Upper lobe of left lung (tissue), 6 donors: ENCODE measurements around the gene CHAC1. TPM values are rescaled to one million over a fixed set of nuclear protein-coding genes. Genes with fewer than 3 reads are reported as not detected.

Experiments
- ATAC-seq, 2 donors: fragments of 200-7000 bp; cut with Tn5 transposase; one replicate each; pipeline ENCODE4 v1.9.1; 2022; ENCODE audit warnings: mild to moderate bottlenecking in 2 of 2, moderate library complexity in 2 of 2; ENCODE audit not compliant: low FRiP score in 2 of 2
- DNase-seq, 2 donors: peaks; one replicate each; pipeline ENCODE4 v3.0.0-alpha.2; 2019 to 2020
- H3K27ac ChIP-seq, 4 donors: fragments of 200-600 bp; sonication (generic); one replicate each; pipeline ENCODE4 v1.5.1; 2016 to 2019
- H3K27me3 ChIP-seq, 4 donors: fragments of 200-600 bp; sonication (generic); one replicate each; pipeline ENCODE4 v1.5.1; 2017 to 2019
- H3K36me3 ChIP-seq, 4 donors: fragments of 200-600 bp; sonication (generic); one replicate each; pipeline ENCODE4 v1.5.1; 2016 to 2019
- H3K4me1 ChIP-seq, 4 donors: fragments of 200-600 bp; sonication (generic); one replicate each; pipeline ENCODE4 v1.5.1; 2018 to 2019
- H3K4me3 ChIP-seq, 4 donors: fragments of 200-600 bp; sonication (generic); one replicate each; pipeline ENCODE4 v1.5.1; 2017 to 2019; ENCODE audit warnings: mild to moderate bottlenecking in 2 of 4, moderate library complexity in 1 of 4
- H3K9me3 ChIP-seq, 4 donors: fragments of 200-600 bp; sonication (generic); one replicate each; pipeline ENCODE4 v1.5.1; 2018 to 2019
- EP300 ChIP-seq, 4 donors: sonication (generic); formaldehyde crosslinking; IDR thresholded peaks; one replicate each; pipeline ENCODE4 v1.5.1; 2017; ENCODE audit warnings: antibody characterized with exemption in 4 of 4, control low read depth in 2 of 4
- POLR2A ChIP-seq, 4 donors: fragments of 450-650 bp; IDR thresholded peaks; one replicate each; pipeline ENCODE4 v1.5.1; 2016 to 2017; ENCODE audit warnings: antibody characterized with exemption in 4 of 4, mild to moderate bottlenecking in 2 of 4
- POLR2AphosphoS5 ChIP-seq, 2 donors: sonication (generic); formaldehyde crosslinking; IDR thresholded peaks; one replicate each; pipeline ENCODE4 v1.5.1; 2017; ENCODE audit warnings: antibody characterized with exemption in 2 of 2
- WGBS, 2 donors: methylation state at CpG; one replicate each; pipeline ENCODE4 v1.1.5; 2017 to 2018; 5-methylcytosine and 5-hydroxymethylcytosine counted together
- total RNA-seq, 6 donors: library from RNA; depleted of rRNA in 4 of 6; stranded (reverse); fragments of >200 nt in 4 of 6; gene quantifications; one replicate each; pipeline versions ENCODE4 v1.1.0 to v1.2.1, GENCODE V29; 2016 to 2021
- TF ChIP-seq, protein P1 (sequence below), 6 experiments: fragments of 450-650 bp in 4 of 6; fragments of 200-600 bp in 2 of 6; sonication (generic) in 2 of 6; IDR thresholded peaks; one replicate each; pipeline ENCODE4 v1.5.1; 2016 to 2019; ENCODE audit warnings: antibody characterized with exemption in 6 of 6
- donor health status: DM: no; HTN: no; CAD: no; lungs with moderate emphysema.
- donor health status: DM: no; HTN: yes; CAD: no; lungs with severe emphysema.

Gene CHAC1
- total RNA-seq, 6 donors from 2014 or later, result 2.6 to 11.1 (median 3.4) TPM

DNA sequence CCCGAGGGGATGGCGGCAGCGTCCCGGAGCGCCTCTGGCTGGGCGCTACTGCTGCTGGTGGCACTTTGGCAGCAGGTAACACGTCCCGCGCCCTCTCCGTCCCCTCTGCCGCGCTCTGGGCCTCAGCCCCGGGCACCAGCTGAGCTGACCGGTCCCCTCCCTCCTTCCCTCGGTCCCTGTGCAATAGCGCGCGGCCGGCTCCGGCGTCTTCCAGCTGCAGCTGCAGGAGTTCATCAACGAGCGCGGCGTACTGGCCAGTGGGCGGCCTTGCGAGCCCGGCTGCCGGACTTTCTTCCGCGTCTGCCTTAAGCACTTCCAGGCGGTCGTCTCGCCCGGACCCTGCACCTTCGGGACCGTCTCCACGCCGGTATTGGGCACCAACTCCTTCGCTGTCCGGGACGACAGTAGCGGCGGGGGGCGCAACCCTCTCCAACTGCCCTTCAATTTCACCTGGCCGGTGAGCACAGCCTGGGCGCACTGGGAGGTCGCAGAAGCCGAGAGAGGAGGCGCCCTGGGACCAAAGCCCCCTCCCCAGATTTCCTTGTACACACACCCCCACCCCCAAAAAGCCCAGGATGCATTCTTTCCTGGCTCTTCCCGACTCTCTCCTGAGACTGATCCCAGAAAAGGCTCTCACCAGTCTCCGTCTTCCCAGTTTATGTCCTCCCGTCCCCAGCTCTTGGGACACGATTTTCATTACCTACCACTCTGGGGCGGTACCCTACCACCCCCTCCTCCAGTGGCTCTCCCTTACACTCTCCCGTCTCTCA is 23.4 kb upstream of the CHAC1 start:
- WGBS, 2 donors, result 3 to 4% methylated on average over 8 to 40 of the region's 56 CpGs

DNA sequence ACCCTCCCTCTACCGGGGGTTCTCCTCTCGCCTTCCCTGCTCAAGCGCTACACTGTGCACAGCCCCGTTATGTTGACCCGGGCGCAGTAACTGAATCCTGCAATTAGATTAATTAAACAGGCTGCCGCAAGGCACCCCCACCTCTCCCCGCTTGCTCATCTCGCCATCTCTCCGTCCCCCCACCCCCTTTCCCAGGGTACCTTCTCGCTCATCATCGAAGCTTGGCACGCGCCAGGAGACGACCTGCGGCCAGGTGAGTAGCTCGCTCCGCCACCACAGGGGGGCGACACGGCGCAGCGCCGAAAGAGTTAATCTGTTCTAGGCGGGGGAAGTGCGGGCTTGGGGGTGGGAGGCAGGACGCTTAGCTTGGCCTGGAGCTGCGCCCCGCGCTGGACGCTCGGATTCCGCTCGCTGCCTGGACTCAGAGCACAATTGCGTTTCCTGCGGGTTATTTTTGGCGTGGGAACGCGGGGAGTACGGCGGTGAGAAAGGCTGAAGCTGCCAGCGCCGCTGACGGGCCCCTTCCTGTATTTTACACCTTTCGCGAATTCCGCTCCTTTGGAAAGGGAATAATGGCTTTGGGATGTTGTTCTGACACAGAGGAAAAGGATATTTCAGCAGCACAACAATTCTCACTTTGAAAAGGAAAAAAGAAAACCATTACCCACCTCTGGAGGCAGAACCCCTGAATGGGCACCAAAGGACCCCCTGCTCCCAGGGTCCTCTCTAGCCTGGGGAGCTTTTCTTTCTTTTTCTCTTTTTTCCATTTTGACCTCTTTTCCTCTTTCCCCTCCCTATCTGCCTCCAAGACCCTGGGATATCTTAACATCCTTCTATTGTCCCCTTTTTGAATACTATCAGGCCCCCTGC is 22.6 kb upstream of the CHAC1 start:
- Histone ChIP-seq H3K4me1 (peaks cover 75 to 91% (median 84%) of the 10 kb centered on the region in 4 donors), H3K36me3 (peaks cover 0 to 13% (median 2%) of the 10 kb centered on the region in 4 donors), H3K27ac (peak overlapping the region; percentile 63 to 86 (median 70)), H3K4me3 (peak overlapping the region; percentile 64 to 80 (median 68)), H3K27me3 (peaks cover 0 to 51% (median 17%) of the 10 kb centered on the region in 4 donors), H3K9me3 (no peaks in the 10 kb centered on the region)
- DNase-seq, result peak; percentile 54 to 90
- peak; percentile 69 to 73 for TF ChIP-seq POLR2AphosphoS5 (IDR thresholded peaks at IDR 0.05)
- no peak for TF ChIP-seq EP300 (IDR thresholded peaks at IDR 0.05)
- TF ChIP-seq, protein P1, sequence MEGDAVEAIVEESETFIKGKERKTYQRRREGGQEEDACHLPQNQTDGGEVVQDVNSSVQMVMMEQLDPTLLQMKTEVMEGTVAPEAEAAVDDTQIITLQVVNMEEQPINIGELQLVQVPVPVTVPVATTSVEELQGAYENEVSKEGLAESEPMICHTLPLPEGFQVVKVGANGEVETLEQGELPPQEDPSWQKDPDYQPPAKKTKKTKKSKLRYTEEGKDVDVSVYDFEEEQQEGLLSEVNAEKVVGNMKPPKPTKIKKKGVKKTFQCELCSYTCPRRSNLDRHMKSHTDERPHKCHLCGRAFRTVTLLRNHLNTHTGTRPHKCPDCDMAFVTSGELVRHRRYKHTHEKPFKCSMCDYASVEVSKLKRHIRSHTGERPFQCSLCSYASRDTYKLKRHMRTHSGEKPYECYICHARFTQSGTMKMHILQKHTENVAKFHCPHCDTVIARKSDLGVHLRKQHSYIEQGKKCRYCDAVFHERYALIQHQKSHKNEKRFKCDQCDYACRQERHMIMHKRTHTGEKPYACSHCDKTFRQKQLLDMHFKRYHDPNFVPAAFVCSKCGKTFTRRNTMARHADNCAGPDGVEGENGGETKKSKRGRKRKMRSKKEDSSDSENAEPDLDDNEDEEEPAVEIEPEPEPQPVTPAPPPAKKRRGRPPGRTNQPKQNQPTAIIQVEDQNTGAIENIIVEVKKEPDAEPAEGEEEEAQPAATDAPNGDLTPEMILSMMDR (IDR thresholded peaks at IDR 0.05), result peak; percentile 44 to 65 (median 50)
- ATAC-seq, result peak; percentile 16
- 1 to 2% methylated on average over 30 to 43 of the region's 46 CpGs for WGBS, 2 donors

More for the DNA sequence above, 23.4 kb upstream of the CHAC1 start:
- peaks cover 0 to 5% (median under 1%) of the 10 kb centered on the region in 4 donors for H3K36me3 ChIP-seq
- peaks cover 75 to 93% (median 81%) of the 10 kb centered on the region in 4 donors for H3K4me1 ChIP-seq
- no peaks in the 10 kb centered on the region for H3K9me3 ChIP-seq
- H3K27ac ChIP-seq, result peak overlapping the region; percentile 63 to 86 (median 70)
- H3K27me3 ChIP-seq, result peaks cover 0 to 55% (median 19%) of the 10 kb centered on the region in 4 donors
- ATAC-seq (peak in 1 of 2 donors; percentile 64), DNase-seq (peak; percentile 62 to 92)
- peak overlapping the region; percentile 64 to 80 (median 68) for H3K4me3 ChIP-seq
- TF ChIP-seq EP300 (IDR thresholded peaks at IDR 0.05), result no peak
- TF ChIP-seq, protein P1 (IDR thresholded peaks at IDR 0.05), result no peak
- no peak for TF ChIP-seq POLR2A (IDR thresholded peaks at IDR 0.05)
- TF ChIP-seq POLR2AphosphoS5 (IDR thresholded peaks at IDR 0.05), result no peak

DNA sequence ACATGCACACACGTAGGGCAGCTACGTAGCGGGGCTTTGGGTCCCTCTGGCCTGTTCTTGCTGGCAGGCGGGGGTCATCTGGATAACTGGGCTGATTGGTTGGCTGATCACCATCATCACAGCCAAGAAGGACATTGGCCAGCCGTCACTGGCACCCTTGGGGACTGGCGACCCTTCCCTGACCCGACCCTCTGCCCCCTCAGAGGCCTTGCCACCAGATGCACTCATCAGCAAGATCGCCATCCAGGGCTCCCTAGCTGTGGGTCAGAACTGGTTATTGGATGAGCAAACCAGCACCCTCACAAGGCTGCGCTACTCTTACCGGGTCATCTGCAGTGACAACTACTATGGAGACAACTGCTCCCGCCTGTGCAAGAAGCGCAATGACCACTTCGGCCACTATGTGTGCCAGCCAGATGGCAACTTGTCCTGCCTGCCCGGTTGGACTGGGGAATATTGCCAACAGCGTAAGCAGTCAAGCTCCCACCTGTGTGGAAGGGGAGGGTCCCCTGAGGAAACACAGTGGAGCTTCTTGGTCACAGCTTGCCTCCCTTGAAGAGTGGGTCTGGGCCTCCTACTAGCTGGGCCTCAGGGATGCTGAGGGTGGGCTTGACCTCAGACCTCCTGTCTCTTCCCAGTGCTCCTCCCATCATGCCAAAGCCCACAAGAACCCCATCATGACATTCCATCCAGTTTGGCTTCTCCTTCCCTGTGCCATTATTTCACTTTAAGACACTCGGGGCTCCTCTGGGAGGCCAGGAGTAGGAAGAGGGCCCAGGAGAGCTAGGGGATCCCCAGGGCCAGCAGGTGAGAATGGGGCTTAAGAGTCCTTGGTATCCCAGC is 21.8 kb upstream of the CHAC1 start:
- Histone ChIP-seq H3K36me3 (peaks cover 0 to 20% (median 2%) of the 10 kb centered on the region in 4 donors), H3K4me3 (peak overlapping the region; percentile 13 to 70 (median 66)), H3K9me3 (no peaks in the 10 kb centered on the region), H3K27ac (peak overlapping the region; percentile 14 to 86 (median 70)), H3K27me3 (peaks cover 0 to 45% (median 15%) of the 10 kb centered on the region in 4 donors), H3K4me1 (peaks cover 71 to 84% (median 80%) of the 10 kb centered on the region in 4 donors)
- DNase-seq (no peak), ATAC-seq (no peak)
- TF ChIP-seq EP300 (IDR thresholded peaks at IDR 0.05), result no peak
- TF ChIP-seq, protein P1 (IDR thresholded peaks at IDR 0.05), result no peak
- TF ChIP-seq POLR2AphosphoS5 (IDR thresholded peaks at IDR 0.05), result no peak
- TF ChIP-seq POLR2A (IDR thresholded peaks at IDR 0.05), result no peak
- 60 to 72% methylated on average over 8 to 12 of the region's 16 CpGs for WGBS, 2 donors

DNA sequence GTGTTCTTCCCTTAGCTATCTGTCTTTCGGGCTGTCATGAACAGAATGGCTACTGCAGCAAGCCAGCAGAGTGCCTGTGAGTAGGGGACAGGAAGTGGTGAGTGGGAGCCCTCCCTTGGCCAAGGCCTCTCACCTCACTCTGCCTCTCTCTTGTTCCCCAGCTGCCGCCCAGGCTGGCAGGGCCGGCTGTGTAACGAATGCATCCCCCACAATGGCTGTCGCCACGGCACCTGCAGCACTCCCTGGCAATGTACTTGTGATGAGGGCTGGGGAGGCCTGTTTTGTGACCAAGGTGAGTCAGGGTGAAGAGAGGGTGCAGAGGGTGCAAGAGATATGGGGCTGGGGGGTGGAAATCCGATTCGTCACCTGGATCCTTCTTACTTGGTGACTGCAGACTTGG is 21.1 kb upstream of the CHAC1 start:
- DNase-seq (peak in 1 of 2 donors; percentile 49), ATAC-seq (no peak)
- TF ChIP-seq, protein P1 (IDR thresholded peaks at IDR 0.05), result no peak
- TF ChIP-seq POLR2AphosphoS5 (IDR thresholded peaks at IDR 0.05) (no peak), EP300 (IDR thresholded peaks at IDR 0.05) (no peak)
- Histone ChIP-seq H3K27me3 (peaks cover 0 to 38% (median 13%) of the 10 kb centered on the region in 4 donors), H3K9me3 (no peaks in the 10 kb centered on the region), H3K36me3 (peaks cover 0 to 26% (median 2%) of the 10 kb centered on the region in 4 donors), H3K4me1 (peaks cover 73 to 84% (median 79%) of the 10 kb centered on the region in 4 donors), H3K4me3 (peak overlapping the region in 3 of 4 donors; percentile 64 to 70 (median 67)), H3K27ac (peak overlapping the region; percentile 8 to 86 (median 70))
- WGBS, 2 donors, result 34 to 48% methylated on average over 8 of the region's 8 CpGs
